Immature natural killer cell (primary cell): ENCODE data around the gene CHPT1. TPM values are rescaled to one million over a fixed set of nuclear protein-coding genes. Genes with fewer than 3 reads are reported as not detected.
"Not testable (repeated sequence)": the region's sequence is repeated elsewhere in the genome, so short reads cannot be mapped to it uniquely, and the experiment has no call there.

ENCODE experiments used
- DNase-seq, 3 donors: peaks; one replicate each; pipeline ENCODE4 v3.0.0; 2022; ENCODE audit warnings: mixed read lengths in 1 of 3
- H3K27ac Mint-ChIP-seq, 6 donors: one replicate each; pipeline ENCODE4 v1.8.0; 2020; ENCODE audit warnings: mixed read lengths in 6 of 6, mild to moderate bottlenecking in 5 of 6, inconsistent platforms in 4 of 6, moderate library complexity in 3 of 6
- H3K27me3 Mint-ChIP-seq, 3 donors: one replicate each; pipeline ENCODE4 v1.8.0; 2020 to 2021; ENCODE audit warnings: low read depth in 3 of 3, mild to moderate bottlenecking in 3 of 3, mixed read lengths in 3 of 3, moderate library complexity in 3 of 3, inconsistent platforms in 1 of 3
- H3K36me3 Mint-ChIP-seq, 3 donors: one replicate each; pipeline ENCODE4 v1.8.0; 2020; ENCODE audit warnings: mixed read lengths in 3 of 3, inconsistent platforms in 2 of 3, mild to moderate bottlenecking in 2 of 3
- H3K4me1 Mint-ChIP-seq, 2 donors: one replicate each; pipeline ENCODE4 v1.8.0; 2020; ENCODE audit warnings: inconsistent platforms in 2 of 2, mild to moderate bottlenecking in 2 of 2, mixed read lengths in 2 of 2, moderate library complexity in 1 of 2
- H3K4me3 Mint-ChIP-seq, 5 donors: one replicate each; pipeline ENCODE4 v1.8.0; 2020; ENCODE audit warnings: mild to moderate bottlenecking in 5 of 5, mixed read lengths in 5 of 5, inconsistent platforms in 3 of 5, moderate library complexity in 3 of 5
- H3K9me3 Mint-ChIP-seq, 6 donors: one replicate each; pipeline ENCODE4 v1.8.0; 2020; ENCODE audit warnings: mild to moderate bottlenecking in 6 of 6, mixed read lengths in 6 of 6, inconsistent platforms in 4 of 6, moderate library complexity in 3 of 6
- polyA plus RNA-seq, 3 donors: library from polyadenylated mRNA; unstranded; fragments of 300-500 nt; fragmentation: Illumina TruSeq; gene quantifications; one replicate each; pipeline ENCODE4 v1.2.3, GENCODE V29; 2021

The CHPT1 gene
- 10 to 100 TPM; 13.1 to 28.5 (median 17.2) TPM for polyA plus RNA-seq

DNA sequence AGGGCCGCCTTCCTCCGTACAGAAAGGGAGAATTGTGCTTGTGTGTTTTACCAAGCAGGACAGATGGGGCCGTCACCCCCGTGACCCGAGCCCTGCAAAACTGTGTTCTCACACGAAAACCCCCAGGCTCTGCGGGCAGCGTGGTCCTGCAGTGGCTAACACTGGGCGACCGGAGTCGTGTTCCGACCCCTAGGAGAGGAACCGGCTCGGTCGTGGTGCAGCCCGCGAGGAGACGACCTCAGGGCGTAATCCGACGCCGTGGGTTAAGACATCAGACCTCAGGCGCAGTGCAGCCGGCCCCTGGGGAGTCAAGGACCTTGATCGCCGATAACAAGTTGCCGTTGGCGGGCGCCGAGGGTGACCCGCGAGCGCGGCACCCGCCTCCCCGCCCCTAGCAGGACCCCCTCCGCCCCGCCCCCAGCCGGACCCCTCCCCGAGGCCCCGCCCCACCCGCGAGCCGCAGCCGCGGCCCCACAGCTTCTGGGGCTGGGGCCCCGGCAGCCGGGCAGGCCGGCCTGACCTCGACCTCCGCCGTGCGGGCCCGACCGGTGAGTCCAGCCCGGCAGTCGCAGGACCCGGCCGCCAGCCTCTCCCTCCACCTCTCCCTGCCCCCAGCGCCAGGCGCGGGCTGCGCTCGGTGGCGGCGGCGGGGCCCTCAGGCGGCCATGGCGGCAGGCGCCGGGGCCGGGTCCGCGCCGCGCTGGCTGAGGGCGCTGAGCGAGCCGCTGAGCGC, at the start of gene CHPT1:
Gene CHPT1 (plus strand): TSS at position 444 of the 733 bp plus-strand sequence. CDS start 222 bp downstream, at position 666.
- no peaks in the 10 kb centered on the region for H3K9me3 Mint-ChIP-seq
- peak; percentile 72 to 74 (median 72) for DNase-seq
- H3K4me3 Mint-ChIP-seq, result peak within 1 kb of the TSS; percentile 91 to 93 (median 93)
- H3K4me1 Mint-ChIP-seq, result peaks cover 17 to 19% of the 10 kb centered on the region in 2 donors
- peak within 1 kb of the TSS; percentile 72 to 92 (median 84) for H3K27ac Mint-ChIP-seq
- H3K27me3 Mint-ChIP-seq, result peaks cover 2 to 6% (median 3%) of the 10 kb centered on the region in 3 donors
- no peaks in the 10 kb centered on the region for H3K36me3 Mint-ChIP-seq

DNA sequence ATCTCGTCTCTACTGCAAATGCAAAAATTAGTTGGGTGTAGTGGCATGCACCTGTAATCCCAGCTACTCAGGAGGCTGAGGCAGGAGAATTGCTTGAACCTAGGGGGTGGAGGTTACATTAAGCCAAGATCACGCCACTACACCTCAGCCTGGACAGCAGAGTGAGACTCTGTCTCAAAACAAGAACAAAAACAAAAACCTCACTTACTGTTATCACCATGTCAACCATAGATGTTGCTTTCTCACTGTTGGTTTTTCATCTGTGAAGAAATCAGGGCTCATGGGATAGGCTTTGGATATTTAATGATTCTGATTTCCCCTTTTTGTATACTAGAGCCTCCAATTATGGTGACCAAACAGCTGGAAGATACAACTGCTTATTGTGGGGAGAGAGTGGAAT, 49.7 kb upstream of the CHPT1 start:
- H3K4me3 Mint-ChIP-seq, result no peak overlapping the region
- peaks cover 0 to 2% of the 10 kb centered on the region in 2 donors for H3K4me1 Mint-ChIP-seq
- no peak overlapping the region for H3K27ac Mint-ChIP-seq
- peaks cover 1 to 8% (median 4%) of the 10 kb centered on the region in 3 donors for H3K27me3 Mint-ChIP-seq
- H3K9me3 Mint-ChIP-seq, result no peaks in the 10 kb centered on the region
- no peak for DNase-seq
- no peaks in the 10 kb centered on the region for H3K36me3 Mint-ChIP-seq

DNA sequence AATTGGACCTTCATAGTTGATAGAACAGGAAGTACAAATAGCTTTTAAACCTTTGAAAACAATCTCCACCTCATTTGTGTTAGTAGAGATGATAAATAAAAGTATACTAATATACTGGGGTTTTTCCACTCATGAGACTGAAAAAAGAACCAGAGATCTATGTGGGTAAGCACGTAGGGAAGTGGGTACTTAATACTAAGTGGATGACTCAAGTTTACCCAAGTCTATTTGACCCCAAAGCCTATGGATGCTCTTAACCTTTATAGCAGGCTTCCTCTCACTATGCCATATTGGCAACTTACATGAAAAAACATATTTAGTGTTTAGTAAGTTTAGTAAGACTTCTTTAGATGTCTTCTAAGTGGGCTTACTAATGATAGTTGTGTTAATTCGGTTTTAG, 49.2 kb upstream of the CHPT1 start:
- Mint-ChIP-seq H3K36me3 (no peaks in the 10 kb centered on the region), H3K27ac (no peak overlapping the region), H3K9me3 (no peaks in the 10 kb centered on the region), H3K4me3 (no peak overlapping the region), H3K4me1 (peaks cover 0 to 2% of the 10 kb centered on the region in 2 donors), H3K27me3 (peaks cover 1 to 4% (median 4%) of the 10 kb centered on the region in 3 donors)
- no peak for DNase-seq

DNA sequence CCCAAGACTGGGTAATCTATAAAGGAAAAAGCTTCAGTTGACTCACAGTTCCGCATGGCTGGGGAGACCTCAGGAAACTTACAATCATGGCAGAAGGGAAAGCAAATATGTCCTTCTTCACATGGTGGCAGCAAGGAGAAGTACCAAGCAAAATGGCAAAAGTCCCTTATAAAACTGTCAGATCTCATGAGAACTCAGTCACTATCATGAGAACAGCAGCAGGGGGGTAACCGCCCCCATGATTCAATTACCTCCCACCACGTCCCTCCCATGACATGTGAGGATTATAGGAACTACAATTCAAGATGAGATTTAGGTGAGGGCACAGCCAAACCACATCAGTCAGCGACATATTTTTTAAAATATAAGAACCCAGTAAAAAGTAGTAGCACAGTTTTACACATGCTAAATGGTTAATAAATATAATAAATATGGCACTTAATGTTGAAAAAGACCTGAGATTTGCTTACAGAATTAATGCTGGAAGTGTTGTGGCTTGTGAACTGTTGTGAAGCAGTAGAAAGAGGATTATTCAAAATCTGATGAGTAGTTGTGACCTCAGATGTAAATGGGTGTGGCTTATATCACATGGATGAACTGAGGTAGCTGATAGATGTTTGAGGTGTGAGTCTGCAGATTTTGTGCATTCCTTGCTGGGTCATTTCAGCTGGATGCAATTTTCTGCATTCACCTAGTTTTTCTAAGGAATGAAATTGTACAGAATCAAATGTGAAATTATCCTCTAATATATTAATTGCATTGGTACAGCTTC, 46.9 kb upstream of the CHPT1 start:
- Mint-ChIP-seq H3K4me1 (peaks cover 0 to 2% of the 10 kb centered on the region in 2 donors), H3K9me3 (no peaks in the 10 kb centered on the region), H3K36me3 (no peaks in the 10 kb centered on the region), H3K4me3 (no peak overlapping the region), H3K27me3 (peaks cover 1 to 6% (median 5%) of the 10 kb centered on the region in 3 donors), H3K27ac (no peak overlapping the region)
- DNase-seq, result no peak

DNA sequence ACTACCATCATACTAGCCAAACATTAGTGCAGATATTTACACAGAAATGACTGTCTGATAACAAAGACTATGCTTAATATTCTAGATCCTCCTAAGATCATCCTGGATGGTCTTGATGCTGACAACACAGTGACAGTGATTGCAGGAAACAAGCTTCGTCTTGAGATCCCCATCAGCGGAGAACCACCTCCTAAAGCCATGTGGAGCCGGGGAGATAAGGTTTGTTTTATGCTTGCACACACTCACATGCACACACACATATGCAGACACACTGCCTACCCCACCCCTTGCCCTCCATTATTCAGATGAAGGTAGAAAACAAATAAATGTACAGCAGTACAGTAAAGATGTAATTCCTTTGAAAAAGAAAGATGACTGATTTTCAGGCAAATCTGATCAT, 44.4 kb upstream of the CHPT1 start:
- peaks cover 1 to 5% (median 3%) of the 10 kb centered on the region in 3 donors for H3K27me3 Mint-ChIP-seq
- no peaks in the 10 kb centered on the region for H3K36me3 Mint-ChIP-seq
- no peaks in the 10 kb centered on the region for H3K4me1 Mint-ChIP-seq
- DNase-seq, result no peak
- H3K27ac Mint-ChIP-seq, result no peak overlapping the region
- H3K9me3 Mint-ChIP-seq, result no peaks in the 10 kb centered on the region
- H3K4me3 Mint-ChIP-seq, result no peak overlapping the region

DNA sequence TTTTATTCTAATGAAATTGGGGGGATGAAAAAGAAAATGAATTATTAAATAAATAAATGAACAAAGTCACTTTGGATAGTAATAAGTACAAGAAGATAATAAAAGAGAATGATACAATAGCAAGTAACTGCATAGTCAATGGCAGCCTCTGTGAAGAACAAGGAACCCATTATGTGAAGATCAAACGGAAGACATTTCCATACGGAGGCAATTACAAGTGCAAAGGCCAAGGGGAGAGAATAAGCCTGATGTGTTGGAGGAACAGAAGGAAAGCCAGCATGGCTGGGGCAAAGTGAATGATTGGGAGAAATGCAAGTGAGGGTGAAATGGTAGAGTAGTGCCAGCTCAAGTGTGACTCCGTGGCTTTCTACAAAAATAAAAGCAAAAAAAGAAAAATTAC, 43.9 kb upstream of the CHPT1 start:
- H3K27me3 Mint-ChIP-seq, result peaks cover 1 to 5% (median 3%) of the 10 kb centered on the region in 3 donors
- H3K4me3 Mint-ChIP-seq, result no peak overlapping the region
- H3K36me3 Mint-ChIP-seq, result no peaks in the 10 kb centered on the region

DNA sequence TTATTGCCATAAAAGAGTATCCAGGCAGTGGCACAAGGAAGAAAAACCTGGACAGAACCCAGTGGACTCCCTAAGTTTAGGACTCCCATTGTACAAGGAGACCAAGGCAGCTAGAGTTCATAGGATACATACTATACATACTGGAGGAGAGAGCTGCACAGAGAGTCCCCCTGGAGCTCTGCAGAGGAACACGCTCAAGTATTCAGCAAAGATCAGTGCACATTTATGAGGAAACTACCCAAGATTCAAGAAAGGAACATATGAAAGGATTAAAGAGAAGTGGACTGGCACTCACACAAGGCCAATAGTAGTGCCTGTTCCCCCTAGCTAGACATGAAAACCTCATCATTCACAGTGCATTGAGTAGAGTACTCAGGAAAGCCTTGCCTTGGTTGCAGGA, 43.0 kb upstream of the CHPT1 start:
- Mint-ChIP-seq H3K27me3 (peaks cover 1 to 5% (median 3%) of the 10 kb centered on the region in 3 donors), H3K4me1 (no peaks in the 10 kb centered on the region), H3K4me3 (no peak overlapping the region), H3K9me3 (no peaks in the 10 kb centered on the region), H3K27ac (no peak overlapping the region), H3K36me3 (no peaks in the 10 kb centered on the region)
- no peak for DNase-seq

More for the DNA sequence above, 43.9 kb upstream of the CHPT1 start:
- Mint-ChIP-seq H3K4me1 (no peaks in the 10 kb centered on the region), H3K9me3 (no peaks in the 10 kb centered on the region), H3K27ac (no peak overlapping the region)
- DNase-seq, result no peak

DNA sequence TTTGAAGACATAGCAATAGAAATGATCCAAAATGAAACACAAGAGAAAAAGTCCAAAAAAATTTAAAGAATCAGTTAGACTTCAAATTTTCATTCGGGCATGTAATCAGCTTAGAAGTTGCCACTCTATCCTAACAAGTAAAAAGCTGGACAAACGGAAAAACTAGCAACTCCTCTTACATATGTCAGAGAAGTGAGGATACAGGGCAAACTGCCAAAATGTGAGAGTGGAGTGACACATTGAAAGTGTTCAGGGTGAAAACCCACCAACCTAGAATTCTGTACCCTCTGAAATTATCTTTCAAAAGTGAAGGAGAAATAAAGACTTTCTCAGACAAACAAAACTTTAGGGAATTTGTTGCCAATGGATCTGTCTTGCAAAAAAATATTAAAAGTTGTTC, 42.0 kb upstream of the CHPT1 start:
- Mint-ChIP-seq H3K4me3 (no peak overlapping the region), H3K9me3 (no peaks in the 10 kb centered on the region)

DNA sequence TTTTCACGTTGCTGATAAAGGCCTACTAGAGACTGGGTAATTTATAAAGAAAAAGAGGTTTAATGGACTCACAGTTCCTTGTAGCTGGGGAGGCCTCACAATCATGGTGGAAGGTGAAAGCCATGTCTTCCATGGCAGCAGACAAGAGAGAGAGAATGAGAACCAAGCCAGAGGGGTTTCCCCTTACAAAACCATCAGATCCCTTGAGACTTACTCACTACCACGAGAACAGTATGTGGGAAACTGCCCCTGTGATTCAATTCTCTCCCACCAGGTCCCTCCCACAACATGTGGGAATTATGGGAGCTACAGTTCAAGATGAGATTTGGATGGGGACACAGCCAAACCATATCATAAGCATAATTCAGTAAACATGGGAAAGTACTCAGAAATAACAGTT, 36.8 kb upstream of the CHPT1 start:
- H3K4me3 Mint-ChIP-seq, H3K36me3 Mint-ChIP-seq, DNase-seq, H3K9me3 Mint-ChIP-seq, H3K4me1 Mint-ChIP-seq, H3K27ac Mint-ChIP-seq: not testable (repeated sequence)
- H3K27me3 Mint-ChIP-seq, result peaks cover 2 to 11% (median 4%) of the 10 kb centered on the region in 3 donors

More for the DNA sequence above, 42.0 kb upstream of the CHPT1 start:
- no peak for DNase-seq
- Mint-ChIP-seq H3K4me1 (no peaks in the 10 kb centered on the region), H3K27ac (no peak overlapping the region), H3K36me3 (no peaks in the 10 kb centered on the region), H3K27me3 (peaks cover 2 to 6% (median 4%) of the 10 kb centered on the region in 3 donors)

DNA sequence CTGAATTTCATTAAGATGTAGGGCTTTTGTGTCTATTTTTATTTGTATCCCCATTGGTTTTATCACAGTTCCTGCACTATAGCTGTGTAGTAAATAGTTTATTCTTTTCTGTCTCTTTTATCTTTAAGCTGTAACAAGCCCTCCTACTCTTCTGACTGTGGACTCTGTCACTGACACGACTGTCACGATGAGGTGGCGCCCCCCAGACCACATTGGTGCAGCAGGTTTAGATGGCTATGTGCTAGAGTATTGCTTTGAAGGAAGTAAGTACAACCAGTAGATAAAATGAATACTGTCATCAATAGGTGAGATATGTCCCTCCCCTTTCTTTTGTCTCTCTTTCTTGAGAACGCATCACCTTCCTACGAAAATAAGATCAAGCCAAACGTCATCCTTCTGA, 34.1 kb upstream of the CHPT1 start:
- DNase-seq, result no peak
- no peak overlapping the region for H3K27ac Mint-ChIP-seq
- H3K4me1 Mint-ChIP-seq, result no peaks in the 10 kb centered on the region
- H3K4me3 Mint-ChIP-seq, result no peak overlapping the region
- peaks cover 2 to 13% (median 9%) of the 10 kb centered on the region in 3 donors for H3K27me3 Mint-ChIP-seq
- no peaks in the 10 kb centered on the region for H3K36me3 Mint-ChIP-seq
- no peaks in the 10 kb centered on the region for H3K9me3 Mint-ChIP-seq

DNA sequence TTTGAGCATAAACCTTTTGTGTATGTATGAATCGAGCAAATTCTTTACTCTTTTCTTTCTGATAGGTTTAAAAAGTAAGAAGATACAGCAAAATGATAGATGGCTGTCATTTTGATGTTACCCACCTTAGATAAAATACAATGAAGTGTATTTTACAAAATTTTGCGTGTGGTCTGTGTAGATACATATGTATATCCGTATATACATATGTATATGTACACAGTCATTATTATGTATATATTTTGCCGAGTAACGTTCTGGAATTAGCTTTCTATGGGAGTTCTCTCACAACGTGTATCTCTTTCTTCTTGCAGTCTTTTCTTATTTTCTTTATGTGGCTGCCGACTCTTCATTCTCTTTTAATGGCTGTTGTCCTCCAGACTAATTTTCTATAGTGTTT, 32.4 kb upstream of the CHPT1 start:
- H3K4me1 Mint-ChIP-seq, result peaks cover 2% of the 10 kb centered on the region in 2 donors
- no peak overlapping the region for H3K27ac Mint-ChIP-seq
- no peaks in the 10 kb centered on the region for H3K9me3 Mint-ChIP-seq
- H3K36me3 Mint-ChIP-seq, result no peaks in the 10 kb centered on the region
- no peak for DNase-seq
- no peak overlapping the region for H3K4me3 Mint-ChIP-seq
- peaks cover 2 to 13% (median 10%) of the 10 kb centered on the region in 3 donors for H3K27me3 Mint-ChIP-seq

DNA sequence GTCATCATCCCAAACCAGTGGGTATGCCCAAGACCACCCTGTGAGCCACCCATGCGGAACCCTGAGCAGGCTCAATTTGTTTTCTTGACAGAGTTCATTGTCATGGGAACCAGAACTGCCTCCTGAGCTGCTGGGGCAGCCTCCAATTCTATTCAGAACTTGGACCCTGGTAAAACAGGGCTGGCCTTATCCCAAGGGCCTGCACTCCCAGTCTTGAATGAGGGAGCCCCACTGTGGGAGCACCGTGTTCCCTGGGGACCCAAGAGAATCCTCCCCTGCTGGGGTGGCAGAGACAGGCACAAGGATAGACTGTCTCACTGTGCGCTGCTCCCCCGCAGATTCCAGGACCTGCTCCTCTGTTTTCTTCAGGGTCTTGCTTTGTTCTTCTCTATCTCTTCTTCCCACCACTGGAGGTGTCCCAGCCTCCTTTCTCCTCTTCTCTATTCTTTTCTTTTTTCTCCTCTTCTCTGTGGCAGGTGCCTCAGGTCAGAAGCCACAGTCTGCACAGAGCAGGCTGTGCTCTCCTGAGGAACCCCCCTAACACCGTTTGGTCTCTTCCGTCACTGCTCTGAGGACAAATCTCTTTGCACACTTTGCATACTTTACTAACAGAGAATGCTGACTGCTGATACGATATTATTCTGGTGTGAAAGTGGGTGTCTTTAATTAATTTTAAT, 31.2 kb upstream of the CHPT1 start:
- Mint-ChIP-seq H3K4me3 (no peak overlapping the region), H3K9me3 (no peaks in the 10 kb centered on the region), H3K27me3 (peaks cover 2 to 16% (median 7%) of the 10 kb centered on the region in 3 donors), H3K27ac (no peak overlapping the region), H3K4me1 (peaks cover 10 to 14% of the 10 kb centered on the region in 2 donors), H3K36me3 (no peaks in the 10 kb centered on the region)
- DNase-seq, result no peak

DNA sequence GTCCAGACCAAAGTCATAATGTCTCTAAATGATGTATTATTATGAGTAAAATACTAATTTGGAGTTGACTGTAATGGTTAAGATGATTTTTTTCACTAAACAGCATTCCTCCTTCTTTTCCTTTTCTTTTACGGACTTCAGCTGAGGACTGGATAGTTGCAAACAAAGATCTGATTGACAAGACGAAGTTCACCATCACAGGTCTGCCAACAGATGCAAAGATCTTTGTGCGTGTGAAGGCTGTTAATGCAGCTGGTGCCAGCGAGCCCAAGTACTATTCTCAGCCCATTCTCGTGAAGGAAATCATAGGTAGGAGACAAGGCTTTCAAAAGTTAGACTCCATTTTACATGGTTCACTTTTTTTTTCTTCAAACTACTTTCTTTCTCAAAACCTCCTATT, 29.8 kb upstream of the CHPT1 start:
- no peak overlapping the region for H3K4me3 Mint-ChIP-seq
- H3K36me3 Mint-ChIP-seq, result no peaks in the 10 kb centered on the region
- H3K9me3 Mint-ChIP-seq, result no peaks in the 10 kb centered on the region
- H3K27me3 Mint-ChIP-seq, result peaks cover 5 to 17% (median 7%) of the 10 kb centered on the region in 3 donors
- no peak overlapping the region for H3K27ac Mint-ChIP-seq
- H3K4me1 Mint-ChIP-seq, result peaks cover 23 to 27% of the 10 kb centered on the region in 2 donors
- DNase-seq, result no peak
